Measurements from ENCODE around the gene SSNA1. TPM values are rescaled to one million over a fixed set of nuclear protein-coding genes. Genes with fewer than 3 reads are reported as not detected.
A peak's percentile ranks its signal among the peaks of the same experiment; 100 is the strongest.

The SSNA1 gene
- total and polyA plus RNA-seq, 9 of the 15 experiments (the other 6 are each of a cell fraction or from before 2014, with no cell fraction given): 1.9 to 130 (median 57.1) TPM

DNA sequence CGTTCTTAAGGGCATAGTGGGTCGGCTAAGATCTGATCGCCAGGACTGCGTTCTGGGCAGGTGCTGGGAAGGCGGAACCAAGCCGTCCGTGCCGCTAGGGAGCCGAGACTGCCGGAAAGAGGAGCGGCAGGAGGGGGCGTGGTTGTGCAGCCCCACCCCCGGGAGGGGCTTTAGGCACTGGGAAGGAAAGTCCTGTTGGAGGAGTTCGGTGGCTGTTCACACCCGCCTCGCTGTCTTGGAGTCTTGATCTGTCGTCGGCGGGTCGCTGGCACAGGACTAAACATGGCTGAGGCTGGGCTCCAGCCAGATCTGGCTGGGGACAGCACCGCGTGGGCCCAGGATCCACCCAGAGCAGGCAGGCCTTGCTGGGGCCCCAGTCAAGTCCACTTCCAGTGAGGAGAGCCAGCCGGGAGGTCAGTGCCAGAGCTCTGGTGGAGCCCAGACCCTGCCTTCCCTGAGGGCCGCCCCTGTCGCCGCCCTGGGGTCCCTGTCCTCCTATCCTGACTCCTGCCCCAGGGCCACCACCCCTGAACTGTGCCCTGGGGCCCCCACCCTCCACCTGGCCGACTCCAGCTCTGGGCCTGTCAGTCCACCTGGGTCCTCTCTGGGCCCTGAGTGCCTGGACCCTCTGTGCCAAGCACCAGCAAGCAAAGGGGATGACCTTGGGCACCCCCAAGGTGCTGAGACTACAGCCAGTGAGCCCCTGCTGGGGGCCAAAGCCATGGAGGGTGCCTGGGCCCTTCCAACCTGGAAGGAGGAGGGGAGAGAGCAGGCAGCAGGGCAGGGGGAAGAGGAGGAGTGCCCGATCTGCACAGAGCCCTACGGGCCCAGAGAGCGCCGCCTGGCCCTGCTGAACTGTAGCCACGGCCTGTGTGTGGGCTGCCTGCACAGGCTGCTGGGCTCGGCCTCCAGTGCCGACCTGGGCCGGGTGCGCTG is 29.1 kb downstream of the SSNA1 start (continued):
- no peak for TF ChIP-seq GMEB1 (CRISPR knock-in tag; IDR thresholded peaks at IDR 0.05)
- TF ChIP-seq ZNF12 (CRISPR knock-in tag; IDR thresholded peaks at IDR 0.05): no peak
- peak; percentile 19; the same call in 1 of the 2 replicates for TF ChIP-seq EP400 (IDR thresholded peaks at IDR 0.05)
- TF ChIP-seq, protein P1, sequence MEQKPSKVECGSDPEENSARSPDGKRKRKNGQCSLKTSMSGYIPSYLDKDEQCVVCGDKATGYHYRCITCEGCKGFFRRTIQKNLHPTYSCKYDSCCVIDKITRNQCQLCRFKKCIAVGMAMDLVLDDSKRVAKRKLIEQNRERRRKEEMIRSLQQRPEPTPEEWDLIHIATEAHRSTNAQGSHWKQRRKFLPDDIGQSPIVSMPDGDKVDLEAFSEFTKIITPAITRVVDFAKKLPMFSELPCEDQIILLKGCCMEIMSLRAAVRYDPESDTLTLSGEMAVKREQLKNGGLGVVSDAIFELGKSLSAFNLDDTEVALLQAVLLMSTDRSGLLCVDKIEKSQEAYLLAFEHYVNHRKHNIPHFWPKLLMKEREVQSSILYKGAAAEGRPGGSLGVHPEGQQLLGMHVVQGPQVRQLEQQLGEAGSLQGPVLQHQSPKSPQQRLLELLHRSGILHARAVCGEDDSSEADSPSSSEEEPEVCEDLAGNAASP (IDR thresholded peaks at IDR 0.05): no peak
- TF ChIP-seq PYGO2 (tag; IDR thresholded peaks at IDR 0.05): no peak
- TF ChIP-seq SUPT5H (IDR thresholded peaks at IDR 0.05): peak; percentile 62
- TF ChIP-seq NFXL1 (CRISPR knock-in tag; IDR thresholded peaks at IDR 0.05): no peak
- TF ChIP-seq ETV5 (CRISPR knock-in tag; IDR thresholded peaks at IDR 0.05; ENCODE audit: low read depth): peak; percentile 57; the same call in 1 of the 2 replicates
- no peak for TF ChIP-seq MCM7 (IDR thresholded peaks at IDR 0.05)
- TF ChIP-seq ZNF232 (CRISPR knock-in tag; IDR thresholded peaks at IDR 0.05): no peak
- no peak for TF ChIP-seq NEUROD1 (IDR thresholded peaks at IDR 0.05; ENCODE audit: borderline replicate concordance, low read depth, low read length, partially characterized antibody)
- peak in 1 of 2 experiments; percentile 67; a peak in 2 of 4 replicates for TF ChIP-seq HDAC1 (IDR thresholded peaks at IDR 0.05)
- TF ChIP-seq BDP1 (IDR thresholded peaks at IDR 0.05; ENCODE audit: insufficient read depth, insufficient read length): no peak
- TF ChIP-seq FOSL1 (tag; conservative IDR thresholded peaks at IDR 0.05): no peak
- no peak for TF ChIP-seq RFX5 (IDR thresholded peaks at IDR 0.05; ENCODE audit: low read depth, low read length)
- no peak for TF ChIP-seq ZNF146 (CRISPR knock-in tag; IDR thresholded peaks at IDR 0.05; ENCODE audit: unreplicated experiment)
- TF ChIP-seq ZFP1 (CRISPR knock-in tag; IDR thresholded peaks at IDR 0.05): no peak
- TF ChIP-seq SAFB (IDR thresholded peaks at IDR 0.05; ENCODE audit: borderline replicate concordance, low read depth, low read length): no peak
- TF ChIP-seq, protein P2, sequence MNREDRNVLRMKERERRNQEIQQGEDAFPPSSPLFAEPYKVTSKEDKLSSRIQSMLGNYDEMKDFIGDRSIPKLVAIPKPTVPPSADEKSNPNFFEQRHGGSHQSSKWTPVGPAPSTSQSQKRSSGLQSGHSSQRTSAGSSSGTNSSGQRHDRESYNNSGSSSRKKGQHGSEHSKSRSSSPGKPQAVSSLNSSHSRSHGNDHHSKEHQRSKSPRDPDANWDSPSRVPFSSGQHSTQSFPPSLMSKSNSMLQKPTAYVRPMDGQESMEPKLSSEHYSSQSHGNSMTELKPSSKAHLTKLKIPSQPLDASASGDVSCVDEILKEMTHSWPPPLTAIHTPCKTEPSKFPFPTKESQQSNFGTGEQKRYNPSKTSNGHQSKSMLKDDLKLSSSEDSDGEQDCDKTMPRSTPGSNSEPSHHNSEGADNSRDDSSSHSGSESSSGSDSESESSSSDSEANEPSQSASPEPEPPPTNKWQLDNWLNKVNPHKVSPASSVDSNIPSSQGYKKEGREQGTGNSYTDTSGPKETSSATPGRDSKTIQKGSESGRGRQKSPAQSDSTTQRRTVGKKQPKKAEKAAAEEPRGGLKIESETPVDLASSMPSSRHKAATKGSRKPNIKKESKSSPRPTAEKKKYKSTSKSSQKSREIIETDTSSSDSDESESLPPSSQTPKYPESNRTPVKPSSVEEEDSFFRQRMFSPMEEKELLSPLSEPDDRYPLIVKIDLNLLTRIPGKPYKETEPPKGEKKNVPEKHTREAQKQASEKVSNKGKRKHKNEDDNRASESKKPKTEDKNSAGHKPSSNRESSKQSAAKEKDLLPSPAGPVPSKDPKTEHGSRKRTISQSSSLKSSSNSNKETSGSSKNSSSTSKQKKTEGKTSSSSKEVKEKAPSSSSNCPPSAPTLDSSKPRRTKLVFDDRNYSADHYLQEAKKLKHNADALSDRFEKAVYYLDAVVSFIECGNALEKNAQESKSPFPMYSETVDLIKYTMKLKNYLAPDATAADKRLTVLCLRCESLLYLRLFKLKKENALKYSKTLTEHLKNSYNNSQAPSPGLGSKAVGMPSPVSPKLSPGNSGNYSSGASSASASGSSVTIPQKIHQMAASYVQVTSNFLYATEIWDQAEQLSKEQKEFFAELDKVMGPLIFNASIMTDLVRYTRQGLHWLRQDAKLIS (CRISPR knock-in tag; IDR thresholded peaks at IDR 0.05): no peak
- TF ChIP-seq HNRNPLL (IDR thresholded peaks at IDR 0.05; ENCODE audit: low read depth, low read length, poor library complexity, severe bottlenecking): peak; percentile 31
- TF ChIP-seq NR4A1 (CRISPR knock-in tag; IDR thresholded peaks at IDR 0.05): no peak
- TF ChIP-seq NR4A1 (tag; IDR thresholded peaks at IDR 0.05): no peak
- TF ChIP-seq ELF4 (CRISPR knock-in tag; IDR thresholded peaks at IDR 0.05): no peak
